SK-N-MC (cell line): ENCODE measurements around the gene SLC4A4.

ENCODE experiments used
- EZH2 ChIP-seq: fragments of 200-600 bp; sonication (generic); IDR thresholded peaks from one replicate; pipeline ENCODE4 v1.6.1; 2017; ENCODE audit warnings: antibody characterized with exemption
- FOXP2 ChIP-seq: optimal IDR thresholded peaks from 2 replicates; pipeline ENCODE3; 2011; ENCODE audit warnings: mild to moderate bottlenecking, moderate library complexity; ENCODE audit not compliant: insufficient read depth; ENCODE audit errors: extremely low read length, control extremely low read depth
- POLR2AphosphoS5 ChIP-seq: IDR thresholded peaks from 2 replicates; pipeline ENCODE4 v1.6.1; 2012; ENCODE audit warnings: mild to moderate bottlenecking, low read depth, low read length, borderline replicate concordance

DNA sequence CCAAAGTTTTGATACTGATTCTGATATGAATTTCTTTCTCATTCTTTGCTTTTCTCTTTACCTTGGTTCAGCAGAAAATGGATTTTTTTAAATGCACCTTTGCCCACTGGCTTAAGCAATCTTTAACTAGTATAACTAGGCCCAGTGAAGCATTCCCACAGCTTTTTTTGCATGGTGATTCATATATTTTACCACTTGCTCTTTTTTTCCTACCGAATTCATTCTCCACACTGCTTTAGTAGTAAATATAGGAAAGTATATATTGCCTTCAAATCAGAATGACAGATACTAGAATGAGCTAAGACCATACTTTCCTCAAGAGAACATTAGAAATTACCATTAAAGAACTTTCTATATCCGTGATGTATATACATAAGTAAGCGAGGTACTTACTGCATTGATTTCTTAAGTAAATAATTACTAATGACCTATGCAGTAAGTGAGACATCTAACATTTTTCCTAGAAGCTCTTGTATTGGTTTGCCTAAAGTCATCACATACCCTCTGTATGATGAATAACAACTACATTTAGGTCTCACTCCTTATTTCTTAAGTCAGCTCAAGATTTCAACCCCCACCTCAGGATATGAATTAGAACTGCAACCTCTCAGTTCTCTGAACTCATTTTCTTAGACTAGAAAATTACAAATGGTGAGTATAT lies 44.2 kb downstream of the SLC4A4 start:
- TF ChIP-seq EZH2 (no peak), POLR2AphosphoS5 (no peak), FOXP2 (no peak)
